Stromal cell of bone marrow (primary cell): ENCODE results near the gene CRIP2.

ENCODE experiments used
- DNase-seq: peaks from one replicate; pipeline ENCODE4 v3.0.0-alpha.2; 2012; ENCODE audit warnings: low read depth

Gene CRIP2

GRCh38 chr14:105474483-105475268, at the start of gene CRIP2:
Gene CRIP2, plus strand, starts transcription at chr14:105474821. Its CDS starts 42 bp downstream, at chr14:105474863.
- DNase-seq = no peak

- no peak for DNase-seq
Measured at GRCh38 chr14:105424861-105425260, 49.8 kb upstream of the CRIP2 start.

- no peak for DNase-seq
Measured at GRCh38 chr14:105425823-105426247, 48.8 kb upstream of the CRIP2 start.

- no peak for DNase-seq
Measured at GRCh38 chr14:105426416-105427130, 48.0 kb upstream of the CRIP2 start.

- no peak for DNase-seq
Measured at GRCh38 chr14:105427412-105427811, 47.2 kb upstream of the CRIP2 start.

GRCh38 chr14:105427936-105428485, 46.6 kb upstream of the CRIP2 start:
- no peak for DNase-seq

- no peak for DNase-seq
Measured at GRCh38 chr14:105430042-105430441, 44.6 kb upstream of the CRIP2 start.

GRCh38 chr14:105430565-105430964, 44.1 kb upstream of the CRIP2 start:
- DNase-seq = no peak

- no peak for DNase-seq
Measured at GRCh38 chr14:105431256-105431655, 43.4 kb upstream of the CRIP2 start.

- DNase-seq = no peak
Measured at GRCh38 chr14:105432657-105433056, 42.0 kb upstream of the CRIP2 start.

- DNase-seq = no peak
Measured at GRCh38 chr14:105433161-105433605, 41.4 kb upstream of the CRIP2 start.

- DNase-seq = no peak
Measured at GRCh38 chr14:105436402-105436801, 38.2 kb upstream of the CRIP2 start.

GRCh38 chr14:105436891-105437722, 37.5 kb upstream of the CRIP2 start:
- DNase-seq = no peak

- DNase-seq = no peak
Measured at GRCh38 chr14:105437723-105438500, 36.7 kb upstream of the CRIP2 start.

GRCh38 chr14:105439179-105439578, 35.4 kb upstream of the CRIP2 start:
- DNase-seq = no peak

- DNase-seq = no peak
Measured at GRCh38 chr14:105439710-105440553, 34.7 kb upstream of the CRIP2 start.

GRCh38 chr14:105440554-105440900, 34.1 kb upstream of the CRIP2 start:
- no peak for DNase-seq

GRCh38 chr14:105440992-105441391, 33.6 kb upstream of the CRIP2 start:
- no peak for DNase-seq

GRCh38 chr14:105442125-105442524, 32.5 kb upstream of the CRIP2 start:
- no peak for DNase-seq

GRCh38 chr14:105442834-105443233, 31.8 kb upstream of the CRIP2 start:
- DNase-seq = no peak
